ENCODE measurements around the gene CAMK2A. TPM values are rescaled to one million over a fixed set of nuclear protein-coding genes. Genes with fewer than 3 reads are reported as not detected.

CAMK2A gene
- total RNA-seq, 1 experiment from 2014 or later, result not detected

GRCh38 chr5:150177721-150178120 is 111.9 kb downstream of the CAMK2A start:
- DNase-seq (ENCODE audit: extremely low read depth, low read depth), result no peak

- no peak for DNase-seq (ENCODE audit: extremely low read depth, low read depth)
These were observed 112.7 kb downstream of the CAMK2A start for GRCh38 chr5:150176745-150177477.

DNA sequence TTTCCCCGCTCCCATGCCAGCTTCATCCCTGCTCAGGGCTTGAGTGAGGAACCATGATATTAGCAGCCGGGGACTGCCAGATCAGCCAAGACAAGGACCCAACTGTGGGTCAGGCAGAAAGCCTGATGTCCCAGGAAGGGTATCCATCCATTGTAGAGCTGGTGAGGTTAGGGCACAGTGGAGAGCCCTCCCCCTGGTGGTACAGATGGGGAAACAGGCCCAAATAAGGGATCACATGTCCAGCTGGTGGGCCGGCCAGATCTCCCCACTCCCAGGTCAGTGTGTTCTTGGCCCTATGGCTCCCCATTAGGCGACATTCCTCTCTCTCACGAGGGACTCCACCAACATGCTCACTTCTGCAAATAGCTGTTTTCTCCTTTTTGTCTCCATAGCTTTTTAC is 114.0 kb downstream of the CAMK2A start:
- peak; percentile 48 for DNase-seq (ENCODE audit: extremely low read depth, low read depth)

DNA sequence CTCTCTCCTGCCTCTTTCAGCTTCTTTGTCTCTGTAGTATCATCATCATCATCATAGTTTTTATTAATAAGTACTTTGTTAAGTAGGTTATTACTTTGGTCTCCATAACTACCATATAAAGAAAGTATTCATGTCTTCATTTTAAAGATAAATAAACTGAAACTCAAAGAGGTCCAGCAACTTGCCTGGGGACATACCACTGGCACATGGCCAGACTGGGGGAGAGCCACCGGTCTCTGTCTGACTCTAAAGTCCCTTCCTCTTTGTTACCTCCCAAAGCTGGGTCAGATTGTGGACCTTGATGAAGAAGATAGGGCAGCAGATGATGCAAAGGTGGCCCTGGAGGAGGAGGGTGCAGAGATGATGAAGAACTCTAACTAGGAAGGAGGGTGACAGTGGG is 114.5 kb downstream of the CAMK2A start:
- DNase-seq (ENCODE audit: extremely low read depth, low read depth), result no peak

DNA sequence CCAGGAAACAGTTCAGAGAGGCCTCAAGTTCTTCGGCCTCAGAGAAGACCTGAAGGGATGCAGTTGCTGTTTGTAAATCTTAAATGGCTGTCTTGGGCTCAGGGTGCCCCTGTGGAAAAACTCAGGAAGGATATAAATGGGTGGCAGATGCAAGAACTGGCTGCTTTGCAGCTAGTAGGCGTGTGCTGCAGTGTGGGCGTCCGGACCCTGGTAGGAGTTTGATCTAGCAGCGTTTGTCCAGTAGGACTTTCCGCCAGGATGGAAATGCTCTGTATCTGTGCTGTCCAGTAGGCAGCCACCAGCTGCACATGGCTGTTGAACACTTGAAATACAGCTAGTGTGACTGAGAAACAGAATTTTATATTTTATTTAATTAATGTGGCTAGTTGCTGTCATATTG is 115.3 kb downstream of the CAMK2A start:
- DNase-seq (ENCODE audit: extremely low read depth, low read depth), result no peak

DNA sequence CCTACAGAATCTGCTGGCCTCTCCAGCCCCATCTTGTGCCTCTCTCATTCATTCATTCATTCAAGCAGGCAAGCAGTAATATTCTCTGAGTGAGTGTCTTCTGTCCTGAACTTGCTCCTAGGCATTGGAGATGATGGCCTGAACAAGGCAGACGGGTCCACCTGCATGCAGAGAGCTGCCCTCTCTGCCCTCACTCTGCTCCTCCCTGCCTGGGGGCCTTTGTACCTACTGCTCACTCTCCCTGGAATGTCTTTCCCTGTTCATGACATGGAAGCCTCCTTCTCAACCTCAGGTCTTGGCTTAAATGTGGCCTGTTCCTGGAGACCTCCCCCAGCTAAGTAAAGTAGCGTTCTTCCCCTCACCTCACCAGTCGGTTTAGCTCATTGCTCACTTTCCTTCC is 116.4 kb downstream of the CAMK2A start:
- no peak for DNase-seq (ENCODE audit: extremely low read depth, low read depth)

DNA sequence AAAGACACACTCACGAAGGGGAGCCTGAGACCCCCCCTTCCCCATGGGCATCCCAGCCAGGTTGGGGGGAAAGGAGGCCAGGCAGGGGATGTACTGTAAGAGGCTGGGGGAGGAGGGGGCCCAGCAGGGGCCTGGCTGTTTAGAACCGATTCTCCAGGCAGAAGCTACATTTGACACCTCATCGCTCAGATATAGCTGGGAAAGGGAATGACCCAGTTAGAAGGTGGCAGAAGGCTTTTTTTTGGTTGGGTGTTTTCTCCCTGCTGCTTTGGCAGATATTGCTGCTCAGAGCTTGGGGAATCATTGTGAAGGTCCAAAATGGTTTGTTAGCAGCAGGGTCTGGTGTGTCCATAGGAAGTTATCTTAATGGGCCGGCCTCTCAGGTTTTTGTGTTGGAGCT is 117.0 kb downstream of the CAMK2A start:
- no peak for DNase-seq (ENCODE audit: extremely low read depth, low read depth)

GRCh38 chr5:150172145-150172544 is 117.4 kb downstream of the CAMK2A start:
- no peak for DNase-seq (ENCODE audit: extremely low read depth, low read depth)

Other genes with a start within 250 kb of the CAMK2A start
- not detected in 2 replicates for gene CSF1R, start 203.2 kb downstream of the CAMK2A start, total RNA-seq (2014; rRNA removed; shearing (Covaris generic))
- 1.7 and 2.4 TPM in 2 replicates for gene PDGFRB, start 133.9 kb downstream of the CAMK2A start, total RNA-seq (2014; rRNA removed; shearing (Covaris generic))
- gene CDX1, start 123.0 kb downstream of the CAMK2A start, total RNA-seq (2014; rRNA removed; shearing (Covaris generic)), result not detected in 2 replicates
- gene SLC6A7, start 99.7 kb downstream of the CAMK2A start, total RNA-seq (2014; rRNA removed; shearing (Covaris generic)), result 1.6 TPM in 2 replicates
- 0.06 and 0.22 TPM in 2 replicates for gene ARSI, start 13.1 kb upstream of the CAMK2A start, total RNA-seq (2014; rRNA removed; shearing (Covaris generic))
- 39.9 and 46.4 TPM in 2 replicates for gene TCOF1, start 67.9 kb upstream of the CAMK2A start, total RNA-seq (2014; rRNA removed; shearing (Covaris generic))
- gene CD74, start 123.1 kb upstream of the CAMK2A start, total RNA-seq (2014; rRNA removed; shearing (Covaris generic)), result not detected in 2 replicates
- gene RPS14, start 160.0 kb upstream of the CAMK2A start, total RNA-seq (2014; rRNA removed; shearing (Covaris generic)), result 4,447 and 4,846 TPM in 2 replicates
- 19.5 and 20.8 TPM in 2 replicates for gene NDST1, start 218.4 kb upstream of the CAMK2A start, total RNA-seq (2014; rRNA removed; shearing (Covaris generic))